Endodermal cell (in vitro differentiated cells): ENCODE results near the gene EIPR1. TPM values are rescaled to one million over a fixed set of nuclear protein-coding genes. Genes with fewer than 3 reads are reported as not detected.

Experiments used
- DNase-seq: peaks from one replicate; pipeline ENCODE4 v3.0.0-alpha.2; 2017
- H3K27ac ChIP-seq: 2 replicates; pipeline ENCODE4 v1.5.1; 2013; ENCODE audit warnings: mild to moderate bottlenecking, low read depth, low read length, moderate library complexity
- H3K27me3 ChIP-seq: 2 replicates; pipeline ENCODE4 v1.6.1; 2013; ENCODE audit warnings: mild to moderate bottlenecking, low read length, moderate library complexity; ENCODE audit not compliant: insufficient read depth, control insufficient read depth, poor library complexity, severe bottlenecking
- H3K36me3 ChIP-seq: 2 replicates; pipeline ENCODE4 v1.7.0; 2013; ENCODE audit warnings: mild to moderate bottlenecking, low read length, moderate library complexity; ENCODE audit not compliant: control insufficient read depth, insufficient read depth
- H3K4me1 ChIP-seq: one replicate; pipeline ENCODE4 v1.7.0; 2013; ENCODE audit warnings: low read length; ENCODE audit not compliant: control insufficient read depth, insufficient read depth
- H3K4me3 ChIP-seq: 2 replicates; pipeline ENCODE4 v1.5.1; 2013; ENCODE audit warnings: mild to moderate bottlenecking, low read length, moderate library complexity
- H3K9ac ChIP-seq: 2 replicates; pipeline ENCODE4 v1.6.1; 2013; ENCODE audit warnings: mild to moderate bottlenecking, low read length, moderate library complexity; ENCODE audit not compliant: poor library complexity, severe bottlenecking; ENCODE audit errors: extremely low read depth
- H3K9me3 ChIP-seq: 2 replicates; pipeline ENCODE4 v1.6.1; 2013; ENCODE audit warnings: mild to moderate bottlenecking, low read length, moderate library complexity; ENCODE audit not compliant: control insufficient read depth
- H3K27ac Mint-ChIP-seq: 2 replicates; pipeline ENCODE4 v1.8.0; 2020; ENCODE audit warnings: mixed read lengths
- H3K27me3 Mint-ChIP-seq: 2 replicates; pipeline ENCODE4 v1.8.0; 2021; ENCODE audit warnings: mild to moderate bottlenecking, mixed read lengths; ENCODE audit not compliant: insufficient read depth
- H3K36me3 Mint-ChIP-seq: 2 replicates; pipeline ENCODE4 v1.8.0; 2020; ENCODE audit warnings: low read depth, mixed read lengths
- H3K4me1 Mint-ChIP-seq: 2 replicates; pipeline ENCODE4 v1.8.0; 2020; ENCODE audit warnings: mixed read lengths
- H3K4me3 Mint-ChIP-seq: 2 replicates; pipeline ENCODE4 v1.8.0; 2020; ENCODE audit warnings: mild to moderate bottlenecking, moderate library complexity, mixed read lengths
- H3K9me3 Mint-ChIP-seq: 2 replicates; pipeline ENCODE4 v1.8.0; 2020; ENCODE audit warnings: mild to moderate bottlenecking, mixed read lengths
- CTCF ChIP-seq: fragments of 200-600 bp; sonication (generic); conservative IDR thresholded peaks from 2 replicates; pipeline ENCODE4 v1.5.0; 2021; ENCODE audit warnings: antibody characterized with exemption, mild to moderate bottlenecking
- WGBS, 2 experiments: methylation state at CpG; one replicate each; pipeline versions ENCODE4 v1.1.5 to v1.1.7; 2013; ENCODE audit warnings: missing lambda C conversion rate in 2 of 2, mixed read lengths in 1 of 2; ENCODE audit not compliant: insufficient coverage in 1 of 2, insufficient read length in 1 of 2; 5-methylcytosine and 5-hydroxymethylcytosine counted together
- total RNA-seq, 2 donors: library from RNA; stranded (reverse); fragmentation: NEBNext Ultra II Directional in 1 of 2; extraction: Animal tissue kit (Norgen Biotek cat#: 25700) in 1 of 2; gene quantifications; 2 replicates in 1 of 2; 3 replicates in 1 of 2; pipeline ENCODE4 v1.2.1, GENCODE V29; 2021

Gene EIPR1
- total RNA-seq, 2 donors from 2014 or later: 30.1 to 36.8 TPM

GRCh38 chr2:3392216-3392615, 14.6 kb upstream of the EIPR1 start:
- Mint-ChIP-seq H3K9me3 (peaks cover 27% of the 10 kb centered on the region), H3K36me3 (peaks cover 73% of the 10 kb centered on the region), H3K4me1 (no peaks in the 10 kb centered on the region), H3K27me3 (no peaks in the 10 kb centered on the region), H3K27ac (no peak overlapping the region), H3K4me3 (no peak overlapping the region)
- H3K36me3 ChIP-seq: peaks cover 43% of the 10 kb centered on the region
- no peak overlapping the region for H3K27ac ChIP-seq
- no peak overlapping the region for H3K9ac ChIP-seq
- no peaks in the 10 kb centered on the region for H3K4me1 ChIP-seq
- peaks cover 22% of the 10 kb centered on the region for H3K9me3 ChIP-seq
- H3K27me3 ChIP-seq: no peaks in the 10 kb centered on the region
- TF ChIP-seq CTCF: no peak
- DNase-seq: no peak
- whole genome bisulfite sequencing, 2 experiments: 93 to 100% methylated on average over 3 to 4 of the region's 4 CpGs
- H3K4me3 ChIP-seq: no peak overlapping the region

- no peaks in the 10 kb centered on the region for H3K27me3 Mint-ChIP-seq
- peaks cover 55% of the 10 kb centered on the region for H3K36me3 Mint-ChIP-seq
- Histone ChIP-seq H3K27me3 (no peaks in the 10 kb centered on the region), H3K4me1 (no peaks in the 10 kb centered on the region), H3K9ac (no peak overlapping the region), H3K9me3 (peaks cover under 1% of the 10 kb centered on the region), H3K36me3 (peaks cover 37% of the 10 kb centered on the region), H3K27ac (no peak overlapping the region), H3K4me3 (no peak overlapping the region)
- WGBS, 2 experiments: 88 to 97% methylated on average over 4 to 8 of the region's 8 CpGs
- no peak overlapping the region for H3K27ac Mint-ChIP-seq
- no peaks in the 10 kb centered on the region for H3K4me1 Mint-ChIP-seq
- H3K9me3 Mint-ChIP-seq: peaks cover 6% of the 10 kb centered on the region
- TF ChIP-seq CTCF: no peak
- DNase-seq: no peak
- H3K4me3 Mint-ChIP-seq: no peak overlapping the region
These were observed 12.4 kb upstream of the EIPR1 start for GRCh38 chr2:3390041-3390440.

- Mint-ChIP-seq H3K27ac (no peak overlapping the region), H3K36me3 (peaks cover 48% of the 10 kb centered on the region), H3K4me3 (no peak overlapping the region), H3K9me3 (no peaks in the 10 kb centered on the region), H3K27me3 (no peaks in the 10 kb centered on the region), H3K4me1 (no peaks in the 10 kb centered on the region)
- no peaks in the 10 kb centered on the region for H3K4me1 ChIP-seq
- H3K9ac ChIP-seq: no peak overlapping the region
- H3K4me3 ChIP-seq: no peak overlapping the region
- WGBS, 2 experiments: 95 to 97% methylated on average over 23 to 29 of the region's 29 CpGs
- no peak for DNase-seq
- no peaks in the 10 kb centered on the region for H3K9me3 ChIP-seq
- no peaks in the 10 kb centered on the region for H3K27me3 ChIP-seq
- peaks cover 41% of the 10 kb centered on the region for H3K36me3 ChIP-seq
- no peak for TF ChIP-seq CTCF
- no peak overlapping the region for H3K27ac ChIP-seq
These were observed 11.6 kb upstream of the EIPR1 start for GRCh38 chr2:3389193-3389592.
